Smooth muscle cell (in vitro differentiated cells): ENCODE data around the gene HABP4. TPM values are rescaled to one million over a fixed set of nuclear protein-coding genes. Genes with fewer than 3 reads are reported as not detected.
A peak's percentile ranks its signal among the peaks of the same experiment; 100 is the strongest.

Experiments
- DNase-seq: peaks from one replicate; lab custom pipeline; 2025; ENCODE audit not compliant: unreplicated experiment; lab: John Stamatoyannopoulos, UW
- H2AFZ ChIP-seq: fragments of 200-600 bp; sonication (generic); 2 replicates; pipeline ENCODE4 v1.6.0; 2016; ENCODE audit warnings: antibody characterized with exemption, low read depth, mild to moderate bottlenecking
- H3F3A ChIP-seq: fragments of 200-600 bp; sonication (generic); 2 replicates; pipeline ENCODE4 v1.6.0; 2017; ENCODE audit warnings: antibody characterized with exemption, low read depth
- H3K27ac ChIP-seq: fragments of 200-600 bp; sonication (generic); 2 replicates; pipeline ENCODE4 v1.5.1; 2016; ENCODE audit warnings: low read depth, mild to moderate bottlenecking
- H3K27me3 ChIP-seq: fragments of 200-600 bp; sonication (generic); 2 replicates; pipeline ENCODE4 v1.6.1; 2016; ENCODE audit warnings: low read depth, mild to moderate bottlenecking
- H3K36me3 ChIP-seq: fragments of 200-600 bp; sonication (generic); 2 replicates; pipeline ENCODE4 v1.5.1; 2016; ENCODE audit warnings: low read depth
- H3K4me1 ChIP-seq: fragments of 200-600 bp; sonication (generic); 2 replicates; pipeline ENCODE4 v1.5.1; 2016; ENCODE audit warnings: low read depth
- H3K4me2 ChIP-seq: fragments of 200-600 bp; sonication (generic); 2 replicates; pipeline ENCODE4 v1.6.0; 2016; ENCODE audit warnings: mild to moderate bottlenecking
- H3K4me3 ChIP-seq: fragments of 200-600 bp; sonication (generic); 2 replicates; pipeline ENCODE4 v1.5.1; 2016; ENCODE audit warnings: mild to moderate bottlenecking
- H3K79me2 ChIP-seq: fragments of 200-600 bp; sonication (generic); 2 replicates; pipeline ENCODE4 v1.6.0; 2016; ENCODE audit warnings: low read depth, mild to moderate bottlenecking
- H3K9ac ChIP-seq: fragments of 200-600 bp; sonication (generic); 2 replicates; pipeline ENCODE4 v1.6.0; 2016; ENCODE audit warnings: low read depth
- H3K9me3 ChIP-seq: fragments of 200-600 bp; sonication (generic); replicated peaks from 2 replicates; pipeline ENCODE4 v1.5.1; 2016; ENCODE audit warnings: low read depth
- H4K20me1 ChIP-seq: fragments of 200-600 bp; sonication (generic); 2 replicates; pipeline ENCODE4 v1.6.0; 2016; ENCODE audit warnings: low read depth
- WGBS: methylation state at CpG from one replicate; pipeline ENCODE4 v1.1.7; 2016; ENCODE audit warnings: low lambda C conversion rate; 5-methylcytosine and 5-hydroxymethylcytosine counted together
- polyA plus RNA-seq: library from polyadenylated mRNA; unstranded; fragments of >200 nt; fragmentation: Nextera tagmentation; extraction: Ambion mirVana; gene quantifications from 2 replicates; pipeline ENCODE4 v1.2.1, GENCODE V29; 2016
- total RNA-seq: library from RNA; depleted of rRNA; stranded (reverse); fragments of >200 nt; gene quantifications from 2 replicates; pipeline ENCODE4 v1.2.3, GENCODE V29; 2014
- TF ChIP-seq, protein P1 (sequence below): fragments of 200-600 bp; sonication (generic); IDR thresholded peaks from 2 replicates; pipeline ENCODE4 v1.5.1; 2017; ENCODE audit warnings: borderline replicate concordance, mild to moderate bottlenecking, antibody characterized with exemption; ENCODE audit not compliant: insufficient read depth, poor library complexity, severe bottlenecking

HABP4 gene
- total and polyA plus RNA-seq, 2 experiments from 2014 or later = 13.5 to 26.8 TPM

DNA sequence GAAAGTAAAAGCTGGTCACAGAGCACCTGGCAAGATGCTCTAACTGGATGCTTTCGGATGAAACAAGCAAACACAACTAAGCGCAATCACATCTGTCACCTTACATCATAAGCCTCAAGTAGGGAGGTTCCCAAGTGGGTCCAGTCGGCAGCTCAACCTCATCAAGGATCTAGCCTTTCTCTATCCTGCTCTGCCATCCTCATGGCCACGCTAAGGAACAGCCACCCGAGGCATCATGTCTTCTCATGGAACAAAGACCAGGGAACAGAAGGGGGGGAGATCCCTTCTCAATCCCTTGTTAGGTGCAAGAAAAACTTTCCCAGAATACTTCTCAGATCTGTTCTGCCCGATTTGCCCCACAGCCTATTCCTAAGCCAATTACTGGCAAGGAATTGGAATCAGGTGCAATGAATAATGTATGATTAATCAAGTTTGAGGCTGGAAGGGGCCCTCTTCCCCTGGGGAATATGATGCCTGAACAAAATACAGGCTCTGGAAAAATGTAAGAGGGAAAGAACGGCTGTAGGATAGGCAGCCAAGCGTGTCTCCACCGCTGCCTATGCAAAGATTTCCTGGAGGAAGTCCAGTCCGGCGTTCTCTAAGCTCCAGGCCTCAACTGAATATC, 1.3 kb upstream of the HABP4 start:
- 90% methylated on average over 11 of the region's 11 CpGs for WGBS

DNA sequence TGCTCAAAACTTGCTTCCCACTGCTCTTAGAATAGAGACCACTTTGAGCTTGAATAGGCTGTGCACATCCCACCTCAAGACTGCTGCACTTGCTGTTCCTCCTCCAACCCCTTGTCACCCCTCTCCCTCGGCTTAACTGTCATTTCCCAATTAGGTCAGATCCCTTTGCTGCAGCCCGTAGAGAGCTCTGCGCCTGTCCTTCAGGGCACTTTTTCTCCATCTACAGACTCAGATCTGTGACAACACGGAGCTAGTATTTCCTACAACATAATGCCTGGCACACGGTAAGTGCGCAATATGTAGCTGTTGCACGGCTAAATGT, 485 bp upstream of the HABP4 start:
- Histone ChIP-seq H3K4me1 (no peaks in the 10 kb centered on the region), H3K36me3 (no peaks in the 10 kb centered on the region), H2AFZ (peak overlapping the region; percentile 99), H3F3A (no peaks in the 10 kb centered on the region), H3K9ac (no peak overlapping the region), H3K27me3 (no peaks in the 10 kb centered on the region), H3K4me2 (peak overlapping the region; percentile 86), H3K27ac (peak overlapping the region; percentile 31), H3K4me3 (peak overlapping the region; percentile 79), H3K9me3 (no peaks in the 10 kb centered on the region), H4K20me1 (peaks cover 28% of the 10 kb centered on the region), H3K79me2 (peaks cover 32% of the 10 kb centered on the region)
- 3% methylated on average over 7 of the region's 7 CpGs for WGBS
- no peak for DNase-seq
- TF ChIP-seq, protein P1, sequence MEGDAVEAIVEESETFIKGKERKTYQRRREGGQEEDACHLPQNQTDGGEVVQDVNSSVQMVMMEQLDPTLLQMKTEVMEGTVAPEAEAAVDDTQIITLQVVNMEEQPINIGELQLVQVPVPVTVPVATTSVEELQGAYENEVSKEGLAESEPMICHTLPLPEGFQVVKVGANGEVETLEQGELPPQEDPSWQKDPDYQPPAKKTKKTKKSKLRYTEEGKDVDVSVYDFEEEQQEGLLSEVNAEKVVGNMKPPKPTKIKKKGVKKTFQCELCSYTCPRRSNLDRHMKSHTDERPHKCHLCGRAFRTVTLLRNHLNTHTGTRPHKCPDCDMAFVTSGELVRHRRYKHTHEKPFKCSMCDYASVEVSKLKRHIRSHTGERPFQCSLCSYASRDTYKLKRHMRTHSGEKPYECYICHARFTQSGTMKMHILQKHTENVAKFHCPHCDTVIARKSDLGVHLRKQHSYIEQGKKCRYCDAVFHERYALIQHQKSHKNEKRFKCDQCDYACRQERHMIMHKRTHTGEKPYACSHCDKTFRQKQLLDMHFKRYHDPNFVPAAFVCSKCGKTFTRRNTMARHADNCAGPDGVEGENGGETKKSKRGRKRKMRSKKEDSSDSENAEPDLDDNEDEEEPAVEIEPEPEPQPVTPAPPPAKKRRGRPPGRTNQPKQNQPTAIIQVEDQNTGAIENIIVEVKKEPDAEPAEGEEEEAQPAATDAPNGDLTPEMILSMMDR = no peak

More for the DNA sequence above, 1.3 kb upstream of the HABP4 start:
- Histone ChIP-seq H3K4me3 (no peak overlapping the region), H3K27me3 (no peaks in the 10 kb centered on the region), H3K9me3 (no peaks in the 10 kb centered on the region), H3K9ac (no peak overlapping the region), H3K4me1 (no peaks in the 10 kb centered on the region), H3F3A (no peaks in the 10 kb centered on the region), H2AFZ (peak overlapping the region; percentile 99), H4K20me1 (peaks cover 24% of the 10 kb centered on the region), H3K36me3 (no peaks in the 10 kb centered on the region), H3K79me2 (peaks cover 27% of the 10 kb centered on the region), H3K27ac (no peak overlapping the region), H3K4me2 (no peak overlapping the region)
- TF ChIP-seq, protein P1 = no peak
- DNase-seq = no peak

DNA sequence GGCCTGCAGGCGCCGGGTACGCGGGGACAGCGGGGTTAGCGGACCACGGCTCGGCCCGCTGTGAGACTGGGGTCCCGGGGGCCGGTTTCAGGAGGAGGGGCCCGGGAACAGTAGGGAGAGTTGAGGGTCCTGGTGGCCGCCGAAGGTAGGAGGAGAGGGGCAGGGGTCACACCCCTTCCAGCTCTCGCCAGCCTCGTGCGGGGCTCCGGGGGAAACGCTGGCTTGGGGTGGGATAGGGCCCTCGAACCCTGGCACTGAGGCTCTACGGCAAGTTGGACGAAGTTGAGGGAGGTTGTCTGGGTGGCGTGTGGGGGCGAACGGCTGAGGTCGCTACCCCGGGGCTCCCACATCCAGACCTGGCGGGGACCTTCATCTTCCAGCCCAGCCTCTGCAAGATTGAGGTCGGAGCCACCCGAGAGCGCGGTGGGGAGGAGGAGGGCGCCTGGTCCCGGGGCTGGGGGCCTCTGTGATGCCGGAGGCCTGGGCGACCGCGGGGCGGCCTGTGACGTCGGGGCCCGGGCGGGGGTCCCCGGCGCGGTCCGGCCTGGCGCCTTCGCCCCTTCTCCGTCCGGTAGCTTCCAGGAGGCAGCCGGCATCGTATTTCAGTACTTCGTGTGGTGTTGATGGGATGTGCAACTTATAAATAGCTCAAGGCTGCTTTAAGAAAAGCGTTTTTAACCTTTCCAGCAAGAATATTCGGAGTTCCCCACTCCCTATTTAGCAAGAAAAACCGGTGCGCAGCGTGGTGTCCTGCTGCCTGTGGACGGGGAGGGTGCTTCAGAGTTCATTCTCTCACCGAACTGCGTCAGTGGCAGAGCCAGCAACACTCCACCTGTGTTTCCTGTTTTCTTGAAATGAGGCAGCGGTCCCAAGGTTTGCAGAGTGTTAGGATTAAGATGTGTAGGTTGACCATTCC, 902 bp downstream of the HABP4 start:
- peak overlapping the region; percentile 63 for H3K27ac ChIP-seq
- peak overlapping the region; percentile 96 for H3K4me2 ChIP-seq
- H2AFZ ChIP-seq = peak overlapping the region; percentile 68
- peak overlapping the region; percentile 71 for H3K9ac ChIP-seq
- under 1% methylated on average over 44 of the region's 63 CpGs for WGBS
- H3K9me3 ChIP-seq = no peaks in the 10 kb centered on the region
- H3K79me2 ChIP-seq = peaks cover 34% of the 10 kb centered on the region
- no peaks in the 10 kb centered on the region for H3K27me3 ChIP-seq
- no peaks in the 10 kb centered on the region for H3K4me1 ChIP-seq
- no peaks in the 10 kb centered on the region for H3F3A ChIP-seq
- H4K20me1 ChIP-seq = peaks cover 30% of the 10 kb centered on the region
- no peak for DNase-seq
- TF ChIP-seq, protein P1 = no peak
- H3K36me3 ChIP-seq = no peaks in the 10 kb centered on the region
- peak overlapping the region; percentile 79 for H3K4me3 ChIP-seq
